Endodermal cell (in vitro differentiated cells): ENCODE results near the gene ESRP2. TPM values are rescaled to one million over a fixed set of nuclear protein-coding genes. Genes with fewer than 3 reads are reported as not detected.

Experiments used
- DNase-seq: peaks from one replicate; pipeline ENCODE4 v3.0.0-alpha.2; 2017
- H3K27ac ChIP-seq: 2 replicates; pipeline ENCODE4 v1.5.1; 2013; ENCODE audit warnings: mild to moderate bottlenecking, low read depth, low read length, moderate library complexity
- H3K27me3 ChIP-seq: 2 replicates; pipeline ENCODE4 v1.6.1; 2013; ENCODE audit warnings: mild to moderate bottlenecking, low read length, moderate library complexity; ENCODE audit not compliant: insufficient read depth, control insufficient read depth, poor library complexity, severe bottlenecking
- H3K36me3 ChIP-seq: 2 replicates; pipeline ENCODE4 v1.7.0; 2013; ENCODE audit warnings: mild to moderate bottlenecking, low read length, moderate library complexity; ENCODE audit not compliant: control insufficient read depth, insufficient read depth
- H3K4me1 ChIP-seq: one replicate; pipeline ENCODE4 v1.7.0; 2013; ENCODE audit warnings: low read length; ENCODE audit not compliant: control insufficient read depth, insufficient read depth
- H3K4me3 ChIP-seq: 2 replicates; pipeline ENCODE4 v1.5.1; 2013; ENCODE audit warnings: mild to moderate bottlenecking, low read length, moderate library complexity
- H3K9ac ChIP-seq: 2 replicates; pipeline ENCODE4 v1.6.1; 2013; ENCODE audit warnings: mild to moderate bottlenecking, low read length, moderate library complexity; ENCODE audit not compliant: poor library complexity, severe bottlenecking; ENCODE audit errors: extremely low read depth
- H3K9me3 ChIP-seq: 2 replicates; pipeline ENCODE4 v1.6.1; 2013; ENCODE audit warnings: mild to moderate bottlenecking, low read length, moderate library complexity; ENCODE audit not compliant: control insufficient read depth
- H3K27ac Mint-ChIP-seq: 2 replicates; pipeline ENCODE4 v1.8.0; 2020; ENCODE audit warnings: mixed read lengths
- H3K27me3 Mint-ChIP-seq: 2 replicates; pipeline ENCODE4 v1.8.0; 2021; ENCODE audit warnings: mild to moderate bottlenecking, mixed read lengths; ENCODE audit not compliant: insufficient read depth
- H3K36me3 Mint-ChIP-seq: 2 replicates; pipeline ENCODE4 v1.8.0; 2020; ENCODE audit warnings: low read depth, mixed read lengths
- H3K4me1 Mint-ChIP-seq: 2 replicates; pipeline ENCODE4 v1.8.0; 2020; ENCODE audit warnings: mixed read lengths
- H3K4me3 Mint-ChIP-seq: 2 replicates; pipeline ENCODE4 v1.8.0; 2020; ENCODE audit warnings: mild to moderate bottlenecking, moderate library complexity, mixed read lengths
- H3K9me3 Mint-ChIP-seq: 2 replicates; pipeline ENCODE4 v1.8.0; 2020; ENCODE audit warnings: mild to moderate bottlenecking, mixed read lengths
- WGBS, 2 experiments: methylation state at CpG; one replicate each; pipeline versions ENCODE4 v1.1.5 to v1.1.7; 2013; ENCODE audit warnings: missing lambda C conversion rate in 2 of 2, mixed read lengths in 1 of 2; ENCODE audit not compliant: insufficient coverage in 1 of 2, insufficient read length in 1 of 2; 5-methylcytosine and 5-hydroxymethylcytosine counted together
- total RNA-seq, 2 donors: library from RNA; stranded (reverse); fragmentation: NEBNext Ultra II Directional in 1 of 2; extraction: Animal tissue kit (Norgen Biotek cat#: 25700) in 1 of 2; gene quantifications; 2 replicates in 1 of 2; 3 replicates in 1 of 2; pipeline ENCODE4 v1.2.1, GENCODE V29; 2021
- TF ChIP-seq, protein P1 (sequence below): fragments of 200-600 bp; sonication (generic); conservative IDR thresholded peaks from 2 replicates; pipeline ENCODE4 v1.5.0; 2021; ENCODE audit warnings: antibody characterized with exemption, mild to moderate bottlenecking

ESRP2 gene
- total RNA-seq, 2 donors from 2014 or later: 51.8 to 56.4 TPM

DNA sequence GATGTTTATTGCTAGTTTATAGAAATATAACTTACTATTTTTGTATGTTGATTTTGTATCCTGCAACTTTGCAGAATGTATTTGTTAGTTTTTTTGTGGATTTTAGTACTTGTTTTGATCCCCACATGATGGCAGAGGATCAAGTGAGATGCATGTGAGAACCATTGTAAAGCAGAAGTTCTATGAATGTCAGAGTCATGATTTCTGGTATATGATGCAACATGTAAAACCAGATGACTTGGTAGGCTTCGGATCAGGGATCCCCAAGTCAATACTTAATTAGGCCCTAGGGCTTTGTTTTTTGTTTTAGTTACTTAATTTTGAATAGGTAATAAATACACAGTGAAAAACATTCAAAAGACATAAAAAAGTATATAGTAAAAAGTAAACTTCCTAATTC lies 45.8 kb downstream of the ESRP2 start:
- H3K4me3 Mint-ChIP-seq: no peak overlapping the region
- Histone ChIP-seq H3K9ac (no peak overlapping the region), H3K27ac (no peak overlapping the region), H3K4me1 (no peaks in the 10 kb centered on the region), H3K36me3 (peaks cover 34% of the 10 kb centered on the region), H3K4me3 (no peak overlapping the region), H3K9me3 (peaks cover 13% of the 10 kb centered on the region), H3K27me3 (no peaks in the 10 kb centered on the region)
- DNase-seq: no peak
- no peaks in the 10 kb centered on the region for H3K4me1 Mint-ChIP-seq
- WGBS, 2 experiments: 91% methylated on average over 1 of the region's 1 CpG; no CpG with 5 or more reads in 1 of the 2 experiments
- peaks cover 20% of the 10 kb centered on the region for H3K9me3 Mint-ChIP-seq
- H3K27ac Mint-ChIP-seq: no peak overlapping the region
- TF ChIP-seq, protein P1, sequence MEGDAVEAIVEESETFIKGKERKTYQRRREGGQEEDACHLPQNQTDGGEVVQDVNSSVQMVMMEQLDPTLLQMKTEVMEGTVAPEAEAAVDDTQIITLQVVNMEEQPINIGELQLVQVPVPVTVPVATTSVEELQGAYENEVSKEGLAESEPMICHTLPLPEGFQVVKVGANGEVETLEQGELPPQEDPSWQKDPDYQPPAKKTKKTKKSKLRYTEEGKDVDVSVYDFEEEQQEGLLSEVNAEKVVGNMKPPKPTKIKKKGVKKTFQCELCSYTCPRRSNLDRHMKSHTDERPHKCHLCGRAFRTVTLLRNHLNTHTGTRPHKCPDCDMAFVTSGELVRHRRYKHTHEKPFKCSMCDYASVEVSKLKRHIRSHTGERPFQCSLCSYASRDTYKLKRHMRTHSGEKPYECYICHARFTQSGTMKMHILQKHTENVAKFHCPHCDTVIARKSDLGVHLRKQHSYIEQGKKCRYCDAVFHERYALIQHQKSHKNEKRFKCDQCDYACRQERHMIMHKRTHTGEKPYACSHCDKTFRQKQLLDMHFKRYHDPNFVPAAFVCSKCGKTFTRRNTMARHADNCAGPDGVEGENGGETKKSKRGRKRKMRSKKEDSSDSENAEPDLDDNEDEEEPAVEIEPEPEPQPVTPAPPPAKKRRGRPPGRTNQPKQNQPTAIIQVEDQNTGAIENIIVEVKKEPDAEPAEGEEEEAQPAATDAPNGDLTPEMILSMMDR: no peak
- peaks cover 62% of the 10 kb centered on the region for H3K36me3 Mint-ChIP-seq
- no peaks in the 10 kb centered on the region for H3K27me3 Mint-ChIP-seq

DNA sequence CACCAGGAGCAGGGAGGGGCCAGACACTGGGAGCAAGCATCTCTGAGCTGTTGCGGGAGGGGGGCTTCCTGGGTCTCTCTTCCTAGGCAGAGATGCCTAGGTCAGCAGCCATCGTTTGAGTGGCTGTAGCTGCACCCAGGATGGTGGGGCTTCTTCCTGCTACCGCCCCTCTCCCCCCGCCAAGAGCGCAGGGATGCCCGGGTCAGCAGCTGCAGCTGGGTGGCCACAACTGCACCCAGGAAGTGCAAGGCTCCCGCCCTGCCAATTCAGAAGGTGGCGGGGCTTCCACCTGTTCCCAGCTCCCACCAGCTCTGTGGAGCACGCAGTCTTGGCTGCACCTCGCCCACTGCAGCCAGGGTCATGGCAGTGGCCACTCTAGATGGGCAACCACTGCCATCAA lies 47.8 kb downstream of the ESRP2 start:
- Mint-ChIP-seq H3K36me3 (peaks cover 66% of the 10 kb centered on the region), H3K27ac (no peak overlapping the region), H3K27me3 (no peaks in the 10 kb centered on the region), H3K4me3 (no peak overlapping the region), H3K9me3 (peaks cover 20% of the 10 kb centered on the region), H3K4me1 (no peaks in the 10 kb centered on the region)
- 93 to 98% methylated on average over 3 to 10 of the region's 10 CpGs for WGBS, 2 experiments
- no peak overlapping the region for H3K27ac ChIP-seq
- no peak for DNase-seq
- H3K9ac ChIP-seq: no peak overlapping the region
- H3K9me3 ChIP-seq: peaks cover 13% of the 10 kb centered on the region
- peaks cover 44% of the 10 kb centered on the region for H3K36me3 ChIP-seq
- no peak overlapping the region for H3K4me3 ChIP-seq
- no peaks in the 10 kb centered on the region for H3K4me1 ChIP-seq
- TF ChIP-seq, protein P1: no peak
- H3K27me3 ChIP-seq: no peaks in the 10 kb centered on the region

DNA sequence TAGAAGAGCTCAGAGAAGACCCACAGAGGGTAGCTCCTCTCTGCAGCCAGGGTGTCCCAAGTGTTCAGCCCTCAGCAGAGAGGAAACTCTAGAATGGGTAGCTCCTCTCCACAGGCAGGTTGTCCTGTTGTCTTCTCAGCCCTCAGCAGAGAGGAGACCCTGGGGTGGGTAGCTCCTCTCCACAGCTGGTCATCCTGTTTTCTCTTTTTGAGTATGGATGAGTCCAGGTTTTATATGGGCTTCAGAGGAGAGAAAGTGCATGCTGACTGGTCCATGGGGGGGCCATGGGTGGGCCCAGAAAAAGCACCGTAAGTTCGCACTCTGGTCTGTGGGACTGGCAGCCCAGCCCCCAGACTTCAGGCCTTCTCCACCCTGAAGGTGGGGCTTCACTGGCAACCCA lies 48.4 kb downstream of the ESRP2 start:
- Mint-ChIP-seq H3K4me1 (no peaks in the 10 kb centered on the region), H3K27me3 (no peaks in the 10 kb centered on the region), H3K36me3 (peaks cover 66% of the 10 kb centered on the region), H3K27ac (no peak overlapping the region), H3K9me3 (peaks cover 20% of the 10 kb centered on the region), H3K4me3 (no peak overlapping the region)
- Histone ChIP-seq H3K4me1 (no peaks in the 10 kb centered on the region), H3K27ac (no peak overlapping the region), H3K4me3 (no peak overlapping the region), H3K36me3 (peaks cover 42% of the 10 kb centered on the region), H3K27me3 (no peaks in the 10 kb centered on the region), H3K9me3 (peaks cover 13% of the 10 kb centered on the region), H3K9ac (no peak overlapping the region)
- TF ChIP-seq, protein P1: no peak
- DNase-seq: no peak
- 98% methylated on average over 2 of the region's 2 CpGs; no CpG with 5 or more reads in 1 of the 2 experiments for WGBS, 2 experiments
